GM12865 (cell line): ENCODE data around the gene AGAP3.

Experiments
- DNase-seq: peaks from one replicate; pipeline ENCODE4 v3.0.0; 2010; ENCODE audit warnings: low read depth
- H3K4me3 ChIP-seq: 2 replicates; pipeline ENCODE4 v1.5.1; 2011; ENCODE audit warnings: mild to moderate bottlenecking, low read depth, low read length, control low read depth
- TF ChIP-seq, protein P1 (sequence below): IDR thresholded peaks from 2 replicates; pipeline ENCODE4 v1.5.1; 2011; ENCODE audit warnings: low read length, control low read depth, low read depth, inconsistent platforms; ENCODE audit not compliant: insufficient read depth; ENCODE audit errors: missing control alignments

Gene AGAP3

GRCh38 chr7:151053096-151053495, 33.2 kb upstream of the AGAP3 start:
- no peak for DNase-seq
- TF ChIP-seq, protein P1, sequence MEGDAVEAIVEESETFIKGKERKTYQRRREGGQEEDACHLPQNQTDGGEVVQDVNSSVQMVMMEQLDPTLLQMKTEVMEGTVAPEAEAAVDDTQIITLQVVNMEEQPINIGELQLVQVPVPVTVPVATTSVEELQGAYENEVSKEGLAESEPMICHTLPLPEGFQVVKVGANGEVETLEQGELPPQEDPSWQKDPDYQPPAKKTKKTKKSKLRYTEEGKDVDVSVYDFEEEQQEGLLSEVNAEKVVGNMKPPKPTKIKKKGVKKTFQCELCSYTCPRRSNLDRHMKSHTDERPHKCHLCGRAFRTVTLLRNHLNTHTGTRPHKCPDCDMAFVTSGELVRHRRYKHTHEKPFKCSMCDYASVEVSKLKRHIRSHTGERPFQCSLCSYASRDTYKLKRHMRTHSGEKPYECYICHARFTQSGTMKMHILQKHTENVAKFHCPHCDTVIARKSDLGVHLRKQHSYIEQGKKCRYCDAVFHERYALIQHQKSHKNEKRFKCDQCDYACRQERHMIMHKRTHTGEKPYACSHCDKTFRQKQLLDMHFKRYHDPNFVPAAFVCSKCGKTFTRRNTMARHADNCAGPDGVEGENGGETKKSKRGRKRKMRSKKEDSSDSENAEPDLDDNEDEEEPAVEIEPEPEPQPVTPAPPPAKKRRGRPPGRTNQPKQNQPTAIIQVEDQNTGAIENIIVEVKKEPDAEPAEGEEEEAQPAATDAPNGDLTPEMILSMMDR: no peak
- H3K4me3 ChIP-seq: no peak overlapping the region

GRCh38 chr7:151053751-151054150, 32.5 kb upstream of the AGAP3 start:
- DNase-seq: no peak
- TF ChIP-seq, protein P1: no peak
- no peak overlapping the region for H3K4me3 ChIP-seq

- TF ChIP-seq, protein P1: no peak
- no peak overlapping the region for H3K4me3 ChIP-seq
- no peak for DNase-seq
These were observed 30.0 kb upstream of the AGAP3 start for GRCh38 chr7:151056283-151056665.

DNA sequence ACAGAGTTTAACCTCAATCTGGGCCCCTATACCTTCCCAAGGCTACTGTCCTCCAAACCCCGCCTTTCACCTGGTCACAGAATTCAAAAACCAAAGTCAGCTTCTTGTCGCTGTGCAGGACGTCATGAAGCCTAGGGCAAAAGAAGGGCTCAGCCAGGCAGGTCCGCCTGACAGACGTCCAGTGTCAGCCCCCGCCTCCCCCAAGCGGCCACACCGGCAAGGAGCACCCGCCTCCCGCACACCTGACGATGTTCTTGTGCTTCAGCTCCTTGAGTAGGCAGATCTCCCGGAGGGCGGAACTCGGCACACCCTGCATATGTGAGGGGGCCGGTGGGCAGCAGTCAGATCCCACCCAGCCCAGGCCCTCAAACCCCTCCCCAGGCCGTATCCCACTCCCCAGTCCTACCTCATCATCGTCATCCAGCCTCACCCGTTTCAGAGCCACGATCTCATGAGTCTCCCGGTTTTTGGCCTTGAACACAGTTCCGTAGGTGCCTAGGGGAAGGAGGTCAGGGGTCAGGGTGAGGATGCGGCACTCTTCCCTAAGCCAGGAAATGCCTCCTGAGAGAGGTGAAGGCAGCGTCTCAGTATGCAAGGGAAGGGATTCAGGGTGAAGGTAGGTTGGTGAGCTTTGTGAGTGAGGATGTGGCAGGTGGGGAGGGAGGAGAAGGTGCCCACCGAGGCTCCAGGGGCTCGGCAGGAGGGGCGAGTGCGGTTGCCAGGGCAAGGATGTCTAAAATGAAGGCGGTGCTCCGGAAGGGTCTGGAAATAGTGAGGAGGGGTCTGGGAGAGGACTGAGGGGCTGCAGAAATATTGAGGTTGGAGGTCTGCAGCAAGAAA, 29.4 kb upstream of the AGAP3 start:
- H3K4me3 ChIP-seq: peak overlapping the region; percentile 64
- TF ChIP-seq, protein P1: no peak
- no peak for DNase-seq

DNA sequence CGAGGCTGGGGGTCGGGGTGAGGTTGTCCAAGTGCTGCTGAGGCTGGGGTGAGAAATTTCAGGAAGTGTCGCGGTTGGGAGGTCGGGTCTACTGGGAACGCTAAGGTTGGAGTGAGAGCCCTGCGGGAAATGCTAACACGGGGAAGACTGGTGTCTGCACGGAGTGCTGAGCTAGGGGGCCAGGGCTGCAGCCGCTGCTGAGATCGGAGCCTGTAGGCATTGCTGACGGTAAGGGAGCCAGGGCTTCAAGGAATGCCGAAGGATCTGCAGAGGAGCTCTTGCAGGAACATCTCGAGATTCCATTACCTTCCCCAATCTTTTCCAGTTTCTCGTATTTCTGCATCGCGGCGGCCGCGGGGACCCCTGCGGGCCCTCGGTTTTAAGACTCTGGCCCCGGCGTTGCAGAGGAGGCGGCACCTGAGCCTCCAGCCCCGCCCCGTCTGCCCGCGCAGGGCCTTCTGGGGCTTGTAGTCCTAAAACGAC, 28.7 kb upstream of the AGAP3 start, which contains the start of gene CDK5:
TSS of gene CDK5 (minus strand) at position 392 of the 483 bp plus-strand sequence. CDS start at position 343, 49 bp downstream.
- DNase-seq: no peak
- H3K4me3 ChIP-seq: peak within 1 kb of the TSS; percentile 64
- TF ChIP-seq, protein P1: no peak

DNA sequence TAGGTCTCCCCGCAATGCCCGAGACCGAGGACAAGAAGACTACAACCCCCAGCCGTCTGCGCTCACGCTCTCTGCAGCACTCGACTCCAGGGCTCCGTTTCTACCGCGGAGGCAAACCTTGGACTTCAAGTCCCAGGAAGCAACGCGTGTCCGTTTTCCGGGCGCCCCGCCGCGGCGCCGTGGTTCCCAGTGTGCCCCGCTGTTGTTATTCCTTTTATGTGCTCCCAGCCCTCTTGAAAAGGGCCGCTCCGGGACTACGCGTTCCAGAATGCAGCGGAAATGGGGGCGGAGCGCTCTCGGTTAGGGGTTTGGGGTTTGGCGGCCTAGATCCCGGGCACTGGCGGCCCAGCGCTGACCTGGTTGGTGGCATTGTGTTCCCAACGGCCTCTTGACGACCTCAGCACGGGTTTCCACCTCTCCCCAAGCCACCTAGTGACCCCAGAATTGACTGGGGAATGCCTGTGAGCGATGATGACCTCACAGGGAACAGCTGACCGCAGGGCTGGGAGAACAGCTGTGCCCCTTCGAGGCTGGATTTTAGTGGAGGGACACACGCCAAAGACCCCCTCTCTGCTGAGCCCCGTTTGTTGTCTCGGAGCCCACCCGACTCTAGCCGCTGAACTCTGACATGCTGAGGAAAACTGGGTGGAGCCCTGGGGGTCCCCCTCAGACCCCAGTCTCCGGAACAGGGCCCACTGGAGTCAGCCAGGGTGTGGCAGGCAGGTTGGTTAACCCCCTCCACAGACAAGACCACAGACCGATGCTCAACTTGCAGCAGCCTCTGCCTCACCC, 28.1 kb upstream of the AGAP3 start:
- H3K4me3 ChIP-seq: peak overlapping the region; percentile 62
- peak; percentile 99 for DNase-seq
- TF ChIP-seq, protein P1: no peak
